H1 (cell line): Measurements from ENCODE around the gene ANKRD11. TPM values are rescaled to one million over a fixed set of nuclear protein-coding genes. Genes with fewer than 3 reads are reported as not detected.
"Not testable (repeated sequence)": the region's sequence is repeated elsewhere in the genome, so short reads cannot be mapped to it uniquely, and the experiment has no call there.

Experiments used
- CTCF ChIA-PET: fragments of 300-600 bp; sonication (Branson Sonifier 250); formaldehyde crosslinking; loops from one replicate; lab custom pipeline; 2021; ENCODE audit not compliant: partially characterized antibody; lab: Charles Lee
- POLR2A ChIA-PET: fragments of 300-600 bp; sonication (Branson Sonifier 250); formaldehyde crosslinking; loops from one replicate; lab custom pipeline; 2021; ENCODE audit warnings: inconsistent platforms; ENCODE audit not compliant: partially characterized antibody; lab: Charles Lee
- DNase-seq, 2 experiments: peaks; one replicate each; pipeline versions ENCODE4 v3.0.0 to v3.0.0-alpha.2; 2010 to 2022; ENCODE audit warnings: low spot score in 2 of 2, low read depth in 1 of 2, mixed read lengths in 1 of 2
- FAIRE-seq: peaks from 2 replicates; lab custom pipeline; 2011; peaks lifted over from hg19 to GRCh38; lab: Jason Lieb, UNC
- H2AFZ ChIP-seq: 2 replicates; pipeline ENCODE4 v1.8.1; 2012; ENCODE audit warnings: low read length, inconsistent platforms
- H2AK5ac ChIP-seq: 2 replicates; pipeline ENCODE4 v1.6.1; 2013; ENCODE audit warnings: low read depth, low read length
- H2BK120ac ChIP-seq: replicated peaks from 2 replicates; pipeline ENCODE3; 2013; ENCODE audit warnings: low read depth, low read length, inconsistent platforms
- H2BK12ac ChIP-seq: 2 replicates; pipeline ENCODE4 v1.6.1; 2013; ENCODE audit warnings: low read depth, low read length
- H2BK15ac ChIP-seq: 2 replicates; pipeline ENCODE4 v1.6.1; 2013; ENCODE audit warnings: low read length
- H2BK20ac ChIP-seq: 2 replicates; pipeline ENCODE4 v1.6.1; 2013; ENCODE audit warnings: low read length
- H2BK5ac ChIP-seq: 2 replicates; pipeline ENCODE4 v1.6.1; 2013; ENCODE audit warnings: low read depth, low read length
- H3K14ac ChIP-seq: 2 replicates; pipeline ENCODE4 v1.6.1; 2013; ENCODE audit warnings: inconsistent platforms; ENCODE audit not compliant: insufficient read length
- H3K18ac ChIP-seq: 2 replicates; pipeline ENCODE4 v1.6.1; 2013; ENCODE audit warnings: low read length; ENCODE audit errors: extremely low read depth
- H3K23ac ChIP-seq: 2 replicates; pipeline ENCODE4 v1.6.1; 2013; ENCODE audit warnings: inconsistent platforms; ENCODE audit not compliant: insufficient read length
- H3K23me2 ChIP-seq: 2 replicates; pipeline ENCODE4 v1.6.1; 2013; ENCODE audit warnings: low read depth, low read length
- H3K27ac ChIP-seq: 2 replicates; pipeline ENCODE4 v1.6.1; 2011; ENCODE audit warnings: low read depth, low read length, inconsistent platforms
- H3K27me3 ChIP-seq, 4 experiments: replicated peaks in 1 of 4; 1 replicate in 1 of 4; 2 replicates in 3 of 4; pipeline versions ENCODE4 v1.6.1 to v1.8.1; 2011 to 2013; ENCODE audit warnings: low read length in 3 of 4, mild to moderate bottlenecking in 3 of 4, inconsistent platforms in 2 of 4, mixed read lengths in 2 of 4, moderate library complexity in 1 of 4; ENCODE audit not compliant: control insufficient read depth in 3 of 4, insufficient read depth in 3 of 4; ENCODE audit errors: extremely low read depth in 1 of 4
- H3K36me3 ChIP-seq, 4 experiments: 2 replicates each; pipeline versions ENCODE4 v1.6.1 to v1.8.1; 2011 to 2013; ENCODE audit warnings: mild to moderate bottlenecking in 4 of 4, low read length in 3 of 4, moderate library complexity in 2 of 4, control low read depth in 1 of 4, inconsistent platforms in 1 of 4; ENCODE audit not compliant: insufficient read depth in 4 of 4, control insufficient read depth in 2 of 4
- H3K4ac ChIP-seq: replicated peaks from 2 replicates; pipeline ENCODE3; 2013; ENCODE audit warnings: low read length, low read depth, mixed read lengths, inconsistent platforms; ENCODE audit not compliant: insufficient read length
- H3K4me1 ChIP-seq, 4 experiments: replicated peaks in 1 of 4; 1 replicate in 1 of 4; 2 replicates in 3 of 4; pipeline versions ENCODE4 v1.6.1 to v1.8.1; 2011 to 2013; ENCODE audit warnings: low read length in 3 of 4, inconsistent platforms in 2 of 4, mixed read lengths in 1 of 4; ENCODE audit not compliant: insufficient read depth in 4 of 4, control insufficient read depth in 3 of 4
- H3K4me2 ChIP-seq, 2 experiments: 2 replicates each; pipeline versions ENCODE4 v1.6.1 to v1.8.1; 2011 to 2013; ENCODE audit warnings: low read depth in 2 of 2, low read length in 2 of 2, control low read depth in 1 of 2, inconsistent platforms in 1 of 2, mild to moderate bottlenecking in 1 of 2; ENCODE audit not compliant: insufficient read depth in 1 of 2
- H3K4me3 ChIP-seq, 4 experiments: fragments of 200-600, 300-600 bp in 1 of 4; sonication (generic), shearing (Covaris generic), sonication (Bioruptor Twin) in 1 of 4; 2 replicates each; pipeline versions ENCODE4 v1.5.1 to v1.8.1; 2011 to 2016; ENCODE audit warnings: low read length in 4 of 4, low read depth in 3 of 4, control low read depth in 2 of 4, inconsistent platforms in 2 of 4, mild to moderate bottlenecking in 2 of 4, mixed read lengths in 1 of 4, moderate library complexity in 1 of 4; ENCODE audit not compliant: insufficient read depth in 2 of 4; ENCODE audit errors: extremely low read depth in 1 of 4
- H3K56ac ChIP-seq: replicated peaks from 2 replicates; pipeline ENCODE3; 2013; ENCODE audit warnings: low read depth, mild to moderate bottlenecking, mixed read lengths, low read length, inconsistent platforms; ENCODE audit not compliant: insufficient read length
- H3K79me1 ChIP-seq: 2 replicates; pipeline ENCODE4 v1.6.1; 2013; ENCODE audit warnings: low read depth, low read length, control low read depth
- H3K79me2 ChIP-seq, 2 experiments: 2 replicates each; pipeline versions ENCODE4 v1.6.1 to v1.8.1; 2012 to 2013; ENCODE audit warnings: low read length in 2 of 2, mild to moderate bottlenecking in 2 of 2, inconsistent platforms in 1 of 2; ENCODE audit not compliant: insufficient read depth in 2 of 2, control insufficient read depth in 1 of 2
- H3K9ac ChIP-seq, 4 experiments: replicated peaks in 1 of 4; 1 replicate in 1 of 4; 2 replicates in 3 of 4; pipeline versions ENCODE4 v1.6.1 to v1.8.1; 2011 to 2013; ENCODE audit warnings: low read depth in 3 of 4, low read length in 3 of 4, control low read depth in 2 of 4, mild to moderate bottlenecking in 2 of 4, moderate library complexity in 2 of 4, inconsistent platforms in 1 of 4; ENCODE audit errors: extremely low read depth in 1 of 4
- H3K9me3 ChIP-seq, 2 experiments: 2 replicates each; pipeline versions ENCODE4 v1.6.1 to v1.8.1; 2012 to 2013; ENCODE audit warnings: mild to moderate bottlenecking in 2 of 2, moderate library complexity in 2 of 2, control low read depth in 1 of 2, inconsistent platforms in 1 of 2, low read depth in 1 of 2, low read length in 1 of 2, mixed read lengths in 1 of 2; ENCODE audit not compliant: insufficient read depth in 2 of 2
- H4K20me1 ChIP-seq, 2 experiments: replicated peaks in 1 of 2; 2 replicates each; pipeline versions ENCODE3 to v1.8.1; 2011 to 2013; ENCODE audit warnings: inconsistent platforms in 2 of 2, low read length in 2 of 2, mild to moderate bottlenecking in 1 of 2; ENCODE audit not compliant: insufficient read depth in 2 of 2, control insufficient read depth in 1 of 2
- H4K5ac ChIP-seq: 2 replicates; pipeline ENCODE4 v1.6.1; 2013; ENCODE audit warnings: low read length, low read depth, mixed read lengths, inconsistent platforms; ENCODE audit not compliant: insufficient read length
- H4K8ac ChIP-seq: 2 replicates; pipeline ENCODE4 v1.8.0; 2013; ENCODE audit warnings: mild to moderate bottlenecking, moderate library complexity, low read length, inconsistent platforms; ENCODE audit not compliant: insufficient read depth; ENCODE audit errors: extremely low read depth
- H4K91ac ChIP-seq: replicated peaks from 2 replicates; pipeline ENCODE3; 2013; ENCODE audit warnings: low read length, mixed read lengths, inconsistent platforms; ENCODE audit not compliant: insufficient read length
- WGBS, 2 experiments: shearing (Covaris generic) in 1 of 2; methylation state at CpG; one replicate each; pipeline versions ENCODE4 v1.1.6 to v1.1.7; 2013 to 2015; ENCODE audit warnings: low lambda C conversion rate in 2 of 2, mixed read lengths in 2 of 2, inconsistent platforms in 1 of 2, low coverage in 1 of 2, missing lambda C conversion rate in 1 of 2; ENCODE audit not compliant: insufficient replicate concordance in 2 of 2, insufficient coverage in 1 of 2, insufficient read length in 1 of 2; ENCODE audit errors: extremely low coverage in 1 of 2, missing lambda C conversion rate in 1 of 2; 5-methylcytosine and 5-hydroxymethylcytosine counted together
- polyA plus RNA-seq, 7 experiments: library from polyadenylated mRNA; depleted of rRNA in 3 of 7; stranded (reverse) in 5 of 7; unstranded in 2 of 7; fragments of >200 nt in 5 of 7; fragments of 200-250 nt in 2 of 7; gene quantifications; 1 replicate in 5 of 7; 2 replicates in 1 of 7; 4 replicates in 1 of 7; pipeline versions ENCODE4 v1.2.1 to v1.2.3, GENCODE V29; 2011 to 2013; ENCODE audit warnings: missing spikeins in 2 of 7, mixed read lengths in 2 of 7
- total RNA-seq: library from RNA; stranded (reverse); fragmentation: NEBNext Ultra II Directional; extraction: Animal tissue kit (Norgen Biotek cat#: 25700); gene quantifications from 2 replicates; pipeline ENCODE4 v1.2.1, GENCODE V29; 2021

The ANKRD11 gene
- total and polyA plus RNA-seq, 2 of the 8 experiments (the other 6 are each of a cell fraction or from before 2014, with no cell fraction given), result 46.5 to 142 TPM

DNA sequence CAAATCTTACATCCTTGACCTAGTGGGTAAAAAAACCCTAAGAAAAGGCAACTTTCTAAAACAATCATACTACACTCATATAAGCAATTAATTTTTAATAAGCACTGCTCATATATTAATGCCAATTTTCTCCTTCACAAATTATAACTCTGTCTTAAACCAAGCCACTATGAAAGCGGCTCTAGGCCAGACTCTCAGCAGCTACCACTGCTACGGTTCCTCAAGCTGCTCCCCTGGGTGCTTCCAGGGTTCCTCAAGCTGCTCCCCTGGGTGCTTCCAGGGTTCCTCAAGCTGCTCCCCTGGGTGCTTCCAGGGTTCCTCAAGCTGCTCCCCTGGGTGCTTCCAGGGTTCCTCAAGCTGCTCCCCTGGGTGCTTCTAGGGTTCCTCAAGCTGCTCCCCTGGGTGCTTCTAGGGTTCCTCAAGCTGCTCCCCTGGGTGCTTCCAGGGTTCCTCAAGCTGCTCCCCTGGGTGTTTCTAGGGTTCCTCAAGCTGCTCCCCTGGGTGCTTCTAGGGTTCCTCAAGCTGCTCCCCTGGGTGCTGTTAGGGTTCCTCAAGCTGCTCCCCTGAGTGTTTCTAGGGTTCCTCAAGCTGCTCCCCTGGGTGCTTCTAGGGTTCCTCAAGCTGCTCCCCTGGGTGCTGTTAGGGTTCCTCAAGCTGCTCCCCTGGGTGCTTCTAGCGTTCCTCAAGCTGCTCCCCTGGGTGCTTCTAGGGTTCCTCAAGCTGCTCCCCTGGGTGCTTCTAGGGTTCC lies 35.8 kb downstream of the ANKRD11 start:
- not testable (repeated sequence) for H3K23me2 ChIP-seq, FAIRE-seq, DNase-seq, H2BK5ac ChIP-seq, H4K8ac ChIP-seq, H2AFZ ChIP-seq, H4K5ac ChIP-seq, H3K27me3 ChIP-seq, H4K91ac ChIP-seq, H3K14ac ChIP-seq, H3K36me3 ChIP-seq, H3K4me2 ChIP-seq, H3K56ac ChIP-seq, H3K23ac ChIP-seq, H2BK12ac ChIP-seq, H3K9ac ChIP-seq, H3K27ac ChIP-seq, H3K4me1 ChIP-seq, H3K4me3 ChIP-seq, H3K4ac ChIP-seq, H2AK5ac ChIP-seq, H3K18ac ChIP-seq, H2BK120ac ChIP-seq, H2BK15ac ChIP-seq, H3K9me3 ChIP-seq, H2BK20ac ChIP-seq
- POLR2A ChIA-PET, result interaction anchor here (1.0 kb wide), 1 partner anchor 27 kb away, joined by 3 read pairs; no protein-coding TSS in a partner anchor
- Histone ChIP-seq H4K20me1 (peaks cover 33 to 39% of the 10 kb centered on the region in 2 experiments), H3K79me2 (peaks cover 61 to 97% of the 10 kb centered on the region in 2 experiments), H3K79me1 (peaks cover 18% of the 10 kb centered on the region)
- CTCF ChIA-PET, result interaction anchor here (0.6 to 3.1 kb wide), 9 partner anchors 10 to 108 kb away, joined by 3 to 10 read pairs (median 4); no protein-coding TSS in a partner anchor
- WGBS, 2 experiments, result 77% methylated on average over 3 of the region's 3 CpGs; no CpG with 5 or more reads in 1 of the 2 experiments
